HG03469 (cell line): ENCODE data around the gene GNB1L.
"Not testable (repeated sequence)": the region's sequence is repeated elsewhere in the genome, so short reads cannot be mapped to it uniquely, and the experiment has no call there.

ENCODE experiments used
- ATAC-seq: cut with Tn5 transposase; IDR thresholded peaks from one replicate; pipeline ENCODE4 v1.9.1; 2021; ENCODE audit warnings: mild to moderate bottlenecking, moderate library complexity, moderate number of reproducible peaks; ENCODE audit not compliant: unreplicated experiment

GNB1L gene

GRCh38 chr22:19846620-19847344, 7.9 kb downstream of the GNB1L start:
- ATAC-seq = no peak

- ATAC-seq = no peak
These were observed 9.5 kb downstream of the GNB1L start for GRCh38 chr22:19845054-19845722.

DNA sequence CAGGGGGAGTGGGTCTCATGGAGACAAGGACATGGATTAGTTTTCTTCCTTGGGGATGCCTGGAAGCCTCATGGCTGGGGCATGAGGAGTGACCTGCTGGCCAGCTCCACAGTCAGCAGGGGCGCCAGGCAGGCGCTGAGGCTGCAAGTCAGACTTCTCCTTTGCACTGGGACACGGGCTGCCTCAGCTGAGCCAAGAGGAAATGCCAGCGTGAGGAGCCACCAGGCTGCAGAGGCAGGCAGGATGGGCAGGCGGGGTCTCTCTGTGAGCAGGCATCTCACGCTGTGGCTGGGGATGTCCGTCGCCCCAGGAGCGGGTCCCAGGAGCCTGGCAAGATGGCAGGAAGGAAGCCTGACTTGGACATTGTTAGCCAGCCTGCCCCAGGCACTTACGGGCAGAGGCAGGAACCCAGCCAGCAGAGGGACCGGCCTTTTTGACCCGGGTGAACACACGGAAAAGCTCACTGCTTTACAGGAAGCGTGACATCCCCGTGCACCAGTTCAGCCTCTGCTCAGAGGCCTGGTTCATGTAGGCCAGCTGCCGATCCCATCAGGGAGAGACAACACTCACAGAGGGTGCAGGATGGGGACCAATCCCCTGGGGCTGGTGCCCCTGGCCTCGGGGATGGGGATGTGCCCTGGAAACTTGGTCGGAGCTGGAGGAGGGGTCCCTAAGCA, 10.2 kb downstream of the GNB1L start:
- no peak for ATAC-seq

DNA sequence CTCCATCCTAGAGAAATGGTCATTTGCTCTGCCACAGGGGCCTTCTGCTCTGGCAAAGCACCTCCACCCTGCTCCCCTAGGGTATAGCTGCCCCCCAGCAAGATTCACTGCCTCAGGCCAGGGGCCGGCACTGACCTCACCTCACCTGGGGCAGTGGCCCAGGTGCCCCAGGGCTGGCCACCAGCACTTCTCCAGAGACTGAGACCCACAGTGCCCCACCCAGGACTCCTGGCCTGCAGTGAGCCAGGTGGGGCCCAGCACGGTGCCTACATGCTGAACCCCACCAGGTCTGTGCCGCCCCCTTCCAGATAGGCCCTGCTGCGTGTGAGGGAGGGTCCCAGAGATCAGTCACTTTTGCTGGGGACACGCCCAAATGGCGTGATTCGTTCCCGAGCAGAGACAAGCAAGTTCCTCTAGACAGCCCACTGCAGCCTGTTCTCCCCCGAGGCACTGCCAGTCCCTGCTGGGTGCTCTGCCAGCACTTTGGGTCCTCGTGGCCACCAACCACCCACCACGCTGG, 10.8 kb downstream of the GNB1L start:
- no peak for ATAC-seq

- ATAC-seq = no peak
These were observed 11.4 kb downstream of the GNB1L start for GRCh38 chr22:19843107-19843856.

DNA sequence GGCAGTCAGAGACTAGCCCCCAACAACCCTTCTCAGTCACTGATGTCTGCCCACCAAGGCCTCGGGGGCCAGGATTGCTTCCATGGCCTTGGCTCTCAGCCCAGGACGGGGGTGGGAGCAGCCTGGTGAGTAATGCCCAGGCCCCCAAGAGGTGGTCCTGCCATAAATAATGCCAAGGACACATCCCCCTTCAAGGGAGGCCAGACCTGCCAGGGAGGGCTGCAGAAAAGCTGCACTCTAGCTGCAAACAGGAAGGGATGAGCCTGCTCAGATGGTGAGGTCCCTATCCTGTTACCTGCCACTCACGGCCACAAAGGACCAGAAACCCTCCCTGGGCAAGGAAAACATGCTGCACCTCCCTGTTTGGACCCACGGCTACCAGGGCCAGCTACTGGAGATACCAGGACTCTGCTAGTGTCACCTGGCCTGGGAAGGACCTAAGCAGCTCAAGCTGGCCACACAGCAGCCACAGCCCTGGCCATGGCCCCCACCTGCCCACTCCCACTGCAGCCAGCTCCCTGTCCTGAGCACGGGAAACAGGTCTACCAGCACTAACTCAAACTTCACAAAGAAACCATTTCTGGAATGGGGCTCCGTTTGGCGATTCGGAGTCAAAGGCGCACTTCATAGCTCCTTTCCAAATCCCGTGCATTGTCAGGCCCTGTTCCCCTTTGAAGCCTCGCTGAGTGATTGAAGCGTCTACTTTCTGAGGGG, 12.1 kb downstream of the GNB1L start:
- ATAC-seq = no peak

DNA sequence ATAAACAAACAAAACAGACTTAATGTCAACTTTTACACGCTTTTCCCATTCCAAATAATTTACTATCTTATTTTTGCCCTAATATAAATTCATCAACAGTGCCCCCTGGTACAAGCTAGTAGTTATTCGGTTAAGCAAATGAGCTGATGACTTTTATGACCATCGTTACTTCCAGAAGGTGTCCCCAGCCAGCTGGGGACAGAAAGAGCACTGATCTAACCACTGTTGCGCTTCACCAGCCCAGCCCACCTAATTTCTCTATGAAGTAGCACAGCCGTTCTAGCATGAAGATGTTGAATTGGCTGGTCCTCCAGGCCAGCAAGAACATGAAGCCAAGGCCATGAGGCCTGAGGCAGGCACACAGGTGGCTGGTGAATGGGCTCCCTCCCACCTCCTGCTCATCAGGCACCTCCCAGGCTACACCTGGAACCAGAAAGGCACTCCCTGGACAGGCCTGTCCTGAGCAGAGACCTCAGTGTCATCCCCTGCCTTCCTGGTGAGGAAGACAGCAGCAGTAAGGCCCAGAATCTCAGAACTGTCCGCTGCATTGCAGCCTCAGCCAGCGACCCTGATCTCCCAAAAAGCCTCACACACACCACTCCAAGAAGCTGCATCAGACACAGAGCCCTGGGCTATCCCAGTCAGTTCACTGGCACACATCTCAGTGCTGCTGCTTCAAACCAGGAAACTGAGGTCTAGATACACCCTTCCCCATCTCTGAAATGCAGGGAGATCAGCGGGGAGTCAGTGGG, 12.9 kb downstream of the GNB1L start:
- no peak for ATAC-seq

GRCh38 chr22:19840955-19841640, 13.6 kb downstream of the GNB1L start:
- no peak for ATAC-seq

GRCh38 chr22:19840059-19840458, 14.6 kb downstream of the GNB1L start:
- ATAC-seq = no peak

DNA sequence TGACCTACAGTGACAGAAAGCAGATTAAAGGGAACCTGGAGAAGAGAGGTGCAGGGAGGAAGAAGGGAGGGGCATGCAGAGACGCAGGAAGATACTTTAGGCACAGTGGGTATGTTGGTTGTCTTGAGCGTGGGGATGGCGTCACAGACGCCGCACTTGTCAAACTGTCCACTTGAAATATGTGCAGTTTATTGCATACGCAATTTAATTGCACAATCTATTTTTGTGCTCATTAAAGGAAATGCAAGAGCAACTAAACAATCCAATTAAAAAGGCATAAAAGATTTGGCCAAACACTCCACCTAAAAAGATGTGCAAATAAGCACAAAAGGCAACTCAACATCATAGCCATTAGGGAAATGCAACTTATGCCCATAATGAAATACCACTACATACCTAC, 16.8 kb downstream of the GNB1L start:
- ATAC-seq = no peak

GRCh38 chr22:19836512-19836911, 18.2 kb downstream of the GNB1L start:
- no peak for ATAC-seq

GRCh38 chr22:19834599-19834998, 20.1 kb downstream of the GNB1L start:
- ATAC-seq = no peak

- not testable (repeated sequence) for ATAC-seq
These were observed 21.3 kb downstream of the GNB1L start for GRCh38 chr22:19833327-19833726.

DNA sequence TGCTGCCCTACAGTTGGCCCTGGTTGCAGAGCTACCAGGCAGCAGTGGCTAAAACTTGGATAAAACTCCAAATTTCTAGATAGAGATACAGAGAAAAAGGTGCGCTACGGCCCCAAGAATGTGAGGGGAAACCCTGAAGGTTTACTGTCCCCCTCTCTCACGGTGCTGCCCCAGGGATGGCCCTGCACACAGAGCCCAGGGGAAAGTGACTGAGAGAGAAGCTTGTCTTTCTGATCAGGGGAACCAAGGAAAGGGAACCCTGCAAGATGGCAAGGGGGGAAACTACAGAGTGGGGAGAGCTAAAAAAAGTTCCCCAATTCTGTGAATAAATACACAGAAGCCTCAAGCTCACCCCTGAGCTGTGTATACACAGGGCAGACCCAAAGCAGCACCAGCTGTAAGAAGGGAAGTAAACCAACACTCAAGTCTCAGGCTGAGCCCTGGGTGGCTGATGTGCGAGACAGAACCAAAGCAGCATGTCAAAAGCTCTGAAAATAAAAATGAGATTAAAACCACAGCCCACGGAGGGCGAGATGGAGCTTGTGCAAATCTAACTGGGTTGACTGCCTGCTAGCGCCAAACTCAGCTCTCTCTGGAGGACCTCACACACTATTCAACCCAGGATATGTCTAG, 22.1 kb downstream of the GNB1L start:
- ATAC-seq = no peak

DNA sequence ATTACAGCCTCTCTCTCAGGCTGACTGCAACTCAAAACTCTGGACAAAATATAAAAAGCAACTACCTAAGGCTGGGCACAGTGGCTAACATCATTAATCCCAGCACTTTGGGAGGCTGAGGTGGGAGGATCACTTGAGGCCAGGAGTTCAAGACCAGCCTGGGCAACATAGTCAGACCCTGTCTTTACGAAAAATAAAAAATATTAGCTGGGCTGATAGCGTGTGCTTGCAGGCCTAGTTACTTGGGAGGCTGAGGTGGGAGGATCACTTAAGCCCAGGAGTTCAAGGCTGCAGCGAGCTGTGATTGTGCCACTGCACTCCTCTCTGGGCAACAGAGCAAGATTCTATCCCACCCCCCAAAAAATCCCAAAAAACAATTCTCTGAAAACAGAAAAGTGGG, 22.7 kb downstream of the GNB1L start:
- ATAC-seq = not testable (repeated sequence)

DNA sequence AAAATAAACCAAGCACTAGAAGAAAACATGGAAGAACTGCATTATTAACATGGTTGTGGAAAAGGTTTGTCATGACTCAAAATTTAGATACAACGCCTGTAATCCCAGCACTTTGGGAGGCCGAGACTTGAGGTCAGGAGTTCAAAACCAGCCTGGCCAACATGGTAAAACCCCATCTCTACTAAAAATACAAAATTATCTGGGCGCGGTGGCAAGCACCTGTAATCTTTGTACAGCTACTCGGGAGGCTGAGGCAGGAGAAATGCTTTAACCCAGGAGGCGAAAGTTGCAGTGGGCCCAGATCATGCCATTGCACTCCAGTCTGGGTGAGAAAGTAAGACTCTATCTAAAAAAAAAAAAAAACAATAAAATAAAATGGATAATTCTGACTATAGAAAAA, 23.7 kb downstream of the GNB1L start:
- ATAC-seq = no peak

DNA sequence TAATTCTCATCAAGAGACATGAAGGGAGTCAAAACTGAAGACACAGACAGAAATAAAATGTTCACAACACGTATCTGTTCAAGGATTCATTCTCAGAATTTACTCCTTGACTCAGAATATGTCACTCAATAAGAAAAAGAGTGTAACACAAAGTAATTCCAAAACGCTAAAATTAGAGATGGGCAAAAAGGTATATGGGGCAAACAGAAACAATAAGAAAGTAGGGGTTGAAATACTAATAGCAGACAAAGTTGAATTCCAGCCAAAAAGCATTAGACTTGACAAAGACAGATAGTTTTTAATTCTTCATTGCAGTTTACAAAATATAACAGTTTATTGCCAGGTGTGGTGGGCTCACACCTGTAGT, 26.7 kb downstream of the GNB1L start:
- no peak for ATAC-seq

GRCh38 chr22:19827341-19828034, 27.2 kb downstream of the GNB1L start:
- ATAC-seq = no peak
